Lower leg skin (tissue), 3 donors: ENCODE data around the gene INAVA.

Source experiments
- CTCF ChIP-seq, 3 donors: fragments of 450-650 bp; IDR thresholded peaks; one replicate each; pipeline ENCODE4 v1.5.1; 2016; ENCODE audit warnings: antibody characterized with exemption in 3 of 3, mild to moderate bottlenecking in 3 of 3, moderate library complexity in 2 of 3
- POLR2A ChIP-seq, 2 donors: fragments of 450-650 bp; IDR thresholded peaks; one replicate each; pipeline ENCODE4 v1.6.1; 2016 to 2017; ENCODE audit warnings: antibody characterized with exemption in 2 of 2, mild to moderate bottlenecking in 1 of 2, moderate library complexity in 1 of 2

- TF ChIP-seq CTCF (IDR thresholded peaks at IDR 0.05) (no peak), POLR2A (IDR thresholded peaks at IDR 0.05) (no peak)
Observed at GRCh38 chr1:200888349-200888838, 6.3 kb upstream of the INAVA start.
